MM.1S (cell line): ENCODE data around the gene DMAC2.

Experiments
- DNase-seq: peaks from one replicate; pipeline ENCODE4 v3.0.0-alpha.2; 2015
- H2AFZ ChIP-seq: fragments of 300-600 bp; sonication (generic); 2 replicates; pipeline ENCODE4 v1.6.0; 2016; ENCODE audit warnings: antibody characterized with exemption, low read length
- H3F3A ChIP-seq: fragments of 300-600 bp; sonication (generic); 2 replicates; pipeline ENCODE4 v1.6.1; 2016; ENCODE audit warnings: mild to moderate bottlenecking, antibody characterized with exemption, low read length, moderate library complexity, mixed read lengths; ENCODE audit not compliant: insufficient read depth
- H3K27ac ChIP-seq: fragments of 300-600 bp; sonication (generic); 2 replicates; pipeline ENCODE4 v1.5.1; 2016; ENCODE audit warnings: mild to moderate bottlenecking, low read length
- H3K27me3 ChIP-seq: fragments of 300-600 bp; sonication (generic); replicated peaks from 2 replicates; pipeline ENCODE4 v1.6.0; 2016; ENCODE audit warnings: low read length; ENCODE audit not compliant: insufficient read depth
- H3K36me3 ChIP-seq: fragments of 300-600 bp; sonication (generic); replicated peaks from 2 replicates; pipeline ENCODE4 v1.6.1; 2016; ENCODE audit warnings: mild to moderate bottlenecking, low read length, mixed read lengths; ENCODE audit not compliant: insufficient read depth
- H3K4me1 ChIP-seq: fragments of 300-600 bp; sonication (generic); 2 replicates; pipeline ENCODE4 v1.6.1; 2016; ENCODE audit warnings: low read length, mixed read lengths
- H3K4me2 ChIP-seq: fragments of 300-600 bp; sonication (generic); 2 replicates; pipeline ENCODE4 v1.6.0; 2016; ENCODE audit warnings: low read depth, low read length
- H3K4me3 ChIP-seq: fragments of 300-600 bp; sonication (generic); 2 replicates; pipeline ENCODE4 v1.5.1; 2016; ENCODE audit warnings: low read length, mixed read lengths
- H3K79me2 ChIP-seq: fragments of 300-600 bp; sonication (generic); 2 replicates; pipeline ENCODE4 v1.6.1; 2016; ENCODE audit warnings: mixed run types, low read length, mixed read lengths
- H3K9ac ChIP-seq: fragments of 300-600 bp; sonication (generic); 2 replicates; pipeline ENCODE4 v1.6.1; 2016; ENCODE audit warnings: low read length, mixed read lengths
- H3K9me2 ChIP-seq: fragments of 300-600 bp; sonication (generic); replicated peaks from 2 replicates; pipeline ENCODE4 v1.6.1; 2016; ENCODE audit warnings: mild to moderate bottlenecking, low read length, mixed read lengths; ENCODE audit not compliant: insufficient read depth
- H3K9me3 ChIP-seq: fragments of 300-600 bp; sonication (generic); replicated peaks from 2 replicates; pipeline ENCODE4 v1.6.1; 2016; ENCODE audit warnings: mild to moderate bottlenecking, low read length, mixed read lengths; ENCODE audit not compliant: insufficient read depth
- H4K20me1 ChIP-seq: fragments of 300-600 bp; sonication (generic); 2 replicates; pipeline ENCODE4 v1.6.1; 2016; ENCODE audit warnings: mild to moderate bottlenecking, low read length, moderate library complexity, mixed read lengths; ENCODE audit not compliant: insufficient read depth
- CTCF ChIP-seq: fragments of 300-600 bp; sonication (generic); IDR thresholded peaks from 2 replicates; pipeline ENCODE4 v1.5.1; 2016; ENCODE audit warnings: antibody characterized with exemption, low read length, mixed read lengths
- EZH2 ChIP-seq: fragments of 300-600 bp; sonication (generic); optimal IDR thresholded peaks from 2 replicates; pipeline ENCODE3; 2017; ENCODE audit warnings: low read depth, mild to moderate bottlenecking, antibody characterized with exemption, low read length, mixed read lengths
- EZH2phosphoT487 ChIP-seq: fragments of 300-600 bp; sonication (generic); IDR thresholded peaks from 2 replicates; pipeline ENCODE4 v1.6.1; 2018; ENCODE audit warnings: antibody characterized with exemption, low read length

Gene DMAC2

GRCh38 chr19:41442473-41443355 is 3.0 kb upstream of the DMAC2 start, which contains the start of gene ERICH4:
TSS of gene ERICH4 (plus strand) at chr19:41443156. CDS start at chr19:41443170, 14 bp downstream.
- Histone ChIP-seq H3K27ac (no peak within 1 kb of the TSS), H3K4me1 (0 out of 2 replicates have a peak, but pooled peaks cover 4% of the 10 kb centered on the region), H3K36me3 (no peaks in the 10 kb centered on the region), H3K27me3 (no peaks in the 10 kb centered on the region), H2AFZ (no peak within 1 kb of the TSS), H4K20me1 (no peaks in the 10 kb centered on the region), H3K9ac (no peak within 1 kb of the TSS), H3K4me2 (no peak within 1 kb of the TSS), H3K9me2 (no peaks in the 10 kb centered on the region), H3K9me3 (no peaks in the 10 kb centered on the region), H3K79me2 (peaks cover 19% of the 10 kb centered on the region), H3F3A (0 out of 2 replicates have a peak, but pooled peaks cover 5% of the 10 kb centered on the region), H3K4me3 (no peak within 1 kb of the TSS)
- DNase-seq: no peak
- TF ChIP-seq CTCF (no peak), EZH2 (no peak), EZH2phosphoT487 (no peak)

DNA sequence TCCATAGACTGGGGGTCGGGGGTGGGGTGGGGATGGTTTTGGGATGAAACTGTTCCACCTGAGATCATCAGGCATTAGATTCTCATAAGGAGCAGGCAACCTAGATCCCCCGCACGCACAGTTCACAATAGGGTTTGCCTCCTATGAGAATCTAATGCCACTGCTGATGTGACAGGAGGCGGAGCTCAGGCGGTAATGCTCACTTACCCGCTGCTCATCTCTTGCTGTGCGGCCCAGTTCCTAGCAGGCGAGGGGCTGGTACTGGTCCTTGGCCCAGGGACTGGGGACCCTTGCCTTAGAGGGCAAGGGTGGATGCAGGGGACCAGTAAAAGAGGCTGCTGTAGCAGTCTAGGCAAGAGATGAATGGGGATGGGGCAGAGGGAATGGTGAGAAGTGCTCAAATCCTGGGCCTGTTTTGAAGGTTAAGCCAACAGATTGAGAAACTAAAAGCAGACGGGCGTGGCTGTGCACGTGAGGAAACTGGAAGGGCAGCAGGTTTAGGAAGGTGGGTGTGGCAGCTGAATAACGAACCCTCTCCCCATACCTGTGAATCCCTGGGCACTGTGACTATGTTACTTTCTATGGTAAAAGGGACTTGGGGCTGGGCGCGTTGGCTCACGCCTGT is 1.7 kb upstream of the DMAC2 start:
- H3K9me3 ChIP-seq: no peaks in the 10 kb centered on the region
- no peak overlapping the region for H2AFZ ChIP-seq
- H3K9ac ChIP-seq: no peak overlapping the region
- H3K4me3 ChIP-seq: no peak overlapping the region
- H3F3A ChIP-seq: 0 out of 2 replicates have a peak, but pooled peaks cover 5% of the 10 kb centered on the region
- 0 out of 2 replicates have a peak, but pooled peaks cover 4% of the 10 kb centered on the region for H3K4me1 ChIP-seq
- no peak overlapping the region for H3K27ac ChIP-seq
- H3K27me3 ChIP-seq: no peaks in the 10 kb centered on the region
- H4K20me1 ChIP-seq: no peaks in the 10 kb centered on the region
- no peak for DNase-seq
- H3K9me2 ChIP-seq: no peaks in the 10 kb centered on the region
- no peak overlapping the region for H3K4me2 ChIP-seq
- H3K36me3 ChIP-seq: no peaks in the 10 kb centered on the region
- peaks cover 19% of the 10 kb centered on the region for H3K79me2 ChIP-seq
- no peak for TF ChIP-seq EZH2
- no peak for TF ChIP-seq CTCF
- no peak for TF ChIP-seq EZH2phosphoT487

- no peaks in the 10 kb centered on the region for H3K27me3 ChIP-seq
- no peaks in the 10 kb centered on the region for H3K9me2 ChIP-seq
- no peak for TF ChIP-seq EZH2
- no peak for TF ChIP-seq EZH2phosphoT487
- no peak for TF ChIP-seq CTCF
- H3F3A ChIP-seq: 0 out of 2 replicates have a peak, but pooled peaks cover 5% of the 10 kb centered on the region
- DNase-seq: no peak
- no peak overlapping the region for H3K27ac ChIP-seq
- H3K4me2 ChIP-seq: no peak overlapping the region
- no peak overlapping the region for H3K9ac ChIP-seq
- no peaks in the 10 kb centered on the region for H3K9me3 ChIP-seq
- H2AFZ ChIP-seq: no peak overlapping the region
- H4K20me1 ChIP-seq: no peaks in the 10 kb centered on the region
- H3K4me3 ChIP-seq: no peak overlapping the region
- peaks cover 19% of the 10 kb centered on the region for H3K79me2 ChIP-seq
- H3K4me1 ChIP-seq: 0 out of 2 replicates have a peak, but pooled peaks cover 4% of the 10 kb centered on the region
- no peaks in the 10 kb centered on the region for H3K36me3 ChIP-seq
Measured at GRCh38 chr19:41437944-41438574, 1.7 kb downstream of the DMAC2 start.
